SK-N-SH treated with all-trans-retinoic acid at 6 μM for 48 hours (cell line): ENCODE results near the gene EMC7.

Experiments used
- ARNTL ChIP-seq: fragments of 450-650 bp; formaldehyde crosslinking; IDR thresholded peaks from 2 replicates; pipeline ENCODE4 v1.5.0; 2020; ENCODE audit warnings: low read depth, mild to moderate bottlenecking, moderate library complexity, borderline replicate concordance
- CSDC2 ChIP-seq: fragments of 250-450 bp; sonication (Bioruptor Pico); IDR thresholded peaks from 2 replicates; pipeline ENCODE4 v1.5.0; 2020; ENCODE audit warnings: mild to moderate bottlenecking, moderate library complexity
- GLIS3 ChIP-seq: fragments of 250-450 bp; sonication (Bioruptor Pico); IDR thresholded peaks from 2 replicates; pipeline ENCODE4 v1.5.0; 2020; ENCODE audit warnings: mild to moderate bottlenecking, moderate library complexity
- RARB ChIP-seq: fragments of 250-450 bp; sonication (Bioruptor Pico); IDR thresholded peaks from 2 replicates; pipeline ENCODE4 v1.8.0; 2021; ENCODE audit warnings: mild to moderate bottlenecking, moderate library complexity
- TSHZ2 ChIP-seq: fragments of 250-450 bp; sonication (Bioruptor Pico); IDR thresholded peaks from 2 replicates; pipeline ENCODE4 v1.5.0; 2020; ENCODE audit warnings: mild to moderate bottlenecking, moderate library complexity
- ZFP3 ChIP-seq: fragments of 250-450 bp; sonication (Bioruptor Pico); IDR thresholded peaks from 2 replicates; pipeline ENCODE4 v1.5.0; 2020; ENCODE audit warnings: mild to moderate bottlenecking, moderate library complexity
- ZNF8 ChIP-seq: fragments of 450-650 bp; formaldehyde crosslinking; IDR thresholded peaks from 2 replicates; pipeline ENCODE4 v1.5.0; 2020; ENCODE audit warnings: mild to moderate bottlenecking, moderate library complexity

GRCh38 chr15:34147371-34148140 is 45.9 kb upstream of the EMC7 start:
- TF ChIP-seq CSDC2 (CRISPR knock-in tag) (no peak), GLIS3 (CRISPR knock-in tag) (no peak), RARB (CRISPR knock-in tag) (no peak), ZNF8 (CRISPR knock-in tag) (no peak), ARNTL (CRISPR knock-in tag) (no peak), ZFP3 (CRISPR knock-in tag) (no peak), TSHZ2 (CRISPR knock-in tag) (no peak)
